ENCODE results near the gene HERC3.

- TF ChIP-seq CTCF (IDR thresholded peaks at IDR 0.05; ENCODE audit: insufficient read depth, low read depth, low read length) (peak; percentile 52), EZH2 (IDR thresholded peaks at IDR 0.05; ENCODE audit: insufficient read depth, low read length) (no peak)
Measured at GRCh38 chr4:88706574-88706973, 114.3 kb downstream of the HERC3 start.
